PC-9 (cell line): ENCODE results near the gene ARGLU1. TPM values are rescaled to one million over a fixed set of nuclear protein-coding genes. Genes with fewer than 3 reads are reported as not detected.

Source experiments
- BruUV-seq: library from RNA; stranded (reverse); fragments of 400-500 nt; replicated peaks from 2 replicates; lab custom pipeline; 2021; lab: Mats Ljungman, UMichigan
- CTCF ChIA-PET: fragments of 300-600 bp; sonication (Branson Sonifier 250); formaldehyde crosslinking; loops from one replicate; lab custom pipeline; 2022; ENCODE audit warnings: antibody characterized with exemption; lab: Charles Lee
- POLR2A ChIA-PET: fragments of 300-600 bp; sonication (Branson Sonifier 250); formaldehyde crosslinking; loops from one replicate; lab custom pipeline; 2022; ENCODE audit warnings: antibody characterized with exemption; ENCODE audit not compliant: unreplicated experiment; lab: Charles Lee
- DNase-seq, 2 experiments: peaks; one replicate each; pipeline versions ENCODE4 v3.0.0 to v3.0.0-alpha.2; 2015 to 2022; ENCODE audit warnings: mixed read lengths in 1 of 2
- H2AFZ ChIP-seq: fragments of 200-600 bp; sonication (generic); 2 replicates; pipeline ENCODE4 v1.8.1; 2017; ENCODE audit warnings: antibody characterized with exemption
- H3F3A ChIP-seq: fragments of 200-600 bp; sonication (generic); 2 replicates; pipeline ENCODE4 v1.8.1; 2017; ENCODE audit warnings: antibody characterized with exemption, mild to moderate bottlenecking, low read depth; ENCODE audit not compliant: insufficient read depth
- H3K27ac ChIP-seq: fragments of 200-600 bp; sonication (generic); 2 replicates; pipeline ENCODE4 v1.6.1; 2016; ENCODE audit warnings: mixed run types
- H3K27me3 ChIP-seq: fragments of 200-600 bp; sonication (generic); 2 replicates; pipeline ENCODE4 v1.6.1; 2016; ENCODE audit warnings: low read depth, mixed run types; ENCODE audit not compliant: insufficient read depth
- H3K36me3 ChIP-seq: fragments of 200-600 bp; sonication (generic); 2 replicates; pipeline ENCODE4 v1.6.1; 2016; ENCODE audit warnings: low read depth, mixed run types
- H3K4me1 ChIP-seq: fragments of 200-600 bp; sonication (generic); replicated peaks from 2 replicates; pipeline ENCODE4 v1.6.1; 2016; ENCODE audit warnings: mixed run types; ENCODE audit not compliant: insufficient read depth
- H3K4me2 ChIP-seq: fragments of 200-600 bp; sonication (generic); 2 replicates; pipeline ENCODE4 v1.6.1; 2017; ENCODE audit warnings: mixed run types
- H3K4me3 ChIP-seq: fragments of 200-600 bp; sonication (generic); 2 replicates; pipeline ENCODE4 v1.6.1; 2016; ENCODE audit warnings: mixed run types
- H3K79me2 ChIP-seq: fragments of 200-600 bp; sonication (generic); 2 replicates; pipeline ENCODE4 v1.6.1; 2017; ENCODE audit warnings: low read depth, mixed run types
- H3K9me2 ChIP-seq: fragments of 200-600 bp; sonication (generic); 2 replicates; pipeline ENCODE4 v1.8.1; 2017; ENCODE audit warnings: mild to moderate bottlenecking; ENCODE audit not compliant: insufficient read depth
- H3K9me3 ChIP-seq: fragments of 200-600 bp; sonication (generic); 2 replicates; pipeline ENCODE4 v1.8.1; 2016; ENCODE audit warnings: low read depth; ENCODE audit not compliant: insufficient read depth
- H4K20me1 ChIP-seq: fragments of 200-600 bp; sonication (generic); 2 replicates; pipeline ENCODE4 v1.8.1; 2017; ENCODE audit not compliant: insufficient read depth
- EZH2 ChIP-seq: fragments of 200-600 bp; sonication (generic); IDR thresholded peaks from 2 replicates; pipeline ENCODE4 v1.8.0; 2017; ENCODE audit warnings: antibody characterized with exemption, low read depth
- intact Hi-C: fragments of 100-400 bp; cut with micrococcal nuclease; formaldehyde crosslinking; loops from one replicate; pipeline ENCODE4 v1.10.0; 2022; ENCODE audit not compliant: unreplicated experiment
- total RNA-seq: library from RNA; stranded (reverse); gene quantifications from 2 replicates; pipeline ENCODE4 v1.2.3, GENCODE V29; 2021
- TF ChIP-seq, protein P1 (sequence below): fragments of 200-600 bp; sonication (generic); conservative IDR thresholded peaks from 2 replicates; pipeline ENCODE4 v1.6.1; 2017; ENCODE audit warnings: mixed run types, antibody characterized with exemption, mild to moderate bottlenecking, moderate library complexity

Gene ARGLU1
- total RNA-seq, 1 experiment from 2014 or later = 89.2 TPM

DNA sequence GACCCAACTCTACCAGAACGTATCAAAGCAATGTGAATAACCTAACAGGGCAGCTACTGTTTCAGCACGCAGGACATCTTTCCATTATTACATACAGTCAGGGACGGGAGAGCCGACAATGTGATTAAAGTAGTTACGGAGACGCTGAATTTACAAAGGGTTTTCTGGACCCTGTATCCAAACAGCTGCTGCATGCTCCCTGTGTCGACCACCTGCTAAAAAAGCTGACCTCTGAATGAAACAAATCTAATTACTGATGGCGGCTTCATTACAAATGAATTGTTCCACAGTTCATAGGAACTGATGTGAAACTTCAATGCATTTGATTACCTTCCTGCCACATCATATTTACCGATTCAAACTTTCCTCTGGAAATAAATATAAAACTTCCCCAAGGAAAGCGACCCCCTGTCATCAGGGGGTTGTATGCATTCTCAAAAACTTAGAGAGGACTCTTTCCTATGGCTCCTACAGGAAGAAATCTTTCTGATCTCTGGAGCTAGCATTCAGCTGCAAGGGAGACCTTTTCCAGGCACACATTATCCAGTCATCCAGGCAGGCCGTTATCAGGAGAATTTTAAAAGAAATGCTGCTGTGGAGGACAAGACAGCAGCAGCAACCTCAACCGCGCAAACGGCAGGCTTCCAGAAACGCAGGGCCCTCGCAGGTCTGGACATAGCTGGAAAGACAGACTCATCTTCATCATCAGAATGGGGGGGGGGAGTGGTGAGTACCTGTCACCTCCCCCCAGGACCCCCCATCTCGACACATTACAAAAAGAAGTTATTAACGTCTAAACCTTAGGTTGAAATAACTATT is 35.6 kb downstream of the ARGLU1 start:
- CTCF ChIA-PET = interaction anchor here (0.6 to 0.7 kb wide), 5 partner anchors 203 to 428 kb away, joined by 3 to 11 read pairs (median 6); no protein-coding TSS in a partner anchor

DNA sequence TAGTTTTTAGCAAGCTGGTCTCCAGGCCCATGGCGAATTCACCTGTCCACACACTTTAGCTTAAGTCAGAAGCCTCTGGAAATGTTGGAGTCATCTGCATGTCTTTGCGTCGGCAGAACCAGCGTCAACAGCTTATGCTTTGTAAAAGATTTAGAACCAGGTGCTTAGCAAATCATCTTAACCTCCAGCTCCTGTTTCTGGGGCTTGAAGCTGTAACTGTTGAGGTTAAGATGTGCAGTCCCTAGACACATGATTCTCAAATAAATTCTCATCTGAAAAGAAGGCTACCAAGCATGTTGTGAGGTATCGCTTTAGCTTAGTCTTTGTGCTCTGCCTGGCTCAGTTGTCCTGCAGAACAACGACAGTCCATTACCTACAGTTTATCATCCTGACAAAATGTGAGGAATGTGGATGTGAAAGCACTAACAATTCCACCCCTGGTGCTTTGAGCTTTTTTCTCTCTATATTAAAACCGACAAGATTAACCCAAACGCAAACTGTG is 36.9 kb downstream of the ARGLU1 start:
- BruUV-seq = TSS peak; percentile 97

More for the DNA sequence above, 35.6 kb downstream of the ARGLU1 start:
- Histone ChIP-seq H3K9me3 (no peaks in the 10 kb centered on the region), H3K79me2 (peaks cover 74% of the 10 kb centered on the region), H3K4me3 (peak overlapping the region; percentile 72), H3K27me3 (no peaks in the 10 kb centered on the region), H3K36me3 (peaks cover 20% of the 10 kb centered on the region; the same call in 1 of the 2 replicates), H3K9me2 (no peaks in the 10 kb centered on the region), H2AFZ (peak overlapping the region; percentile 56), H4K20me1 (no peaks in the 10 kb centered on the region; the same call in 1 of the 2 replicates), H3K4me2 (peak overlapping the region; percentile 96), H3F3A (peaks cover 23% of the 10 kb centered on the region; the same call in 1 of the 2 replicates), H3K4me1 (peaks cover 40% of the 10 kb centered on the region), H3K27ac (peak overlapping the region; percentile 83)
- no peak for TF ChIP-seq EZH2
- TF ChIP-seq, protein P1, sequence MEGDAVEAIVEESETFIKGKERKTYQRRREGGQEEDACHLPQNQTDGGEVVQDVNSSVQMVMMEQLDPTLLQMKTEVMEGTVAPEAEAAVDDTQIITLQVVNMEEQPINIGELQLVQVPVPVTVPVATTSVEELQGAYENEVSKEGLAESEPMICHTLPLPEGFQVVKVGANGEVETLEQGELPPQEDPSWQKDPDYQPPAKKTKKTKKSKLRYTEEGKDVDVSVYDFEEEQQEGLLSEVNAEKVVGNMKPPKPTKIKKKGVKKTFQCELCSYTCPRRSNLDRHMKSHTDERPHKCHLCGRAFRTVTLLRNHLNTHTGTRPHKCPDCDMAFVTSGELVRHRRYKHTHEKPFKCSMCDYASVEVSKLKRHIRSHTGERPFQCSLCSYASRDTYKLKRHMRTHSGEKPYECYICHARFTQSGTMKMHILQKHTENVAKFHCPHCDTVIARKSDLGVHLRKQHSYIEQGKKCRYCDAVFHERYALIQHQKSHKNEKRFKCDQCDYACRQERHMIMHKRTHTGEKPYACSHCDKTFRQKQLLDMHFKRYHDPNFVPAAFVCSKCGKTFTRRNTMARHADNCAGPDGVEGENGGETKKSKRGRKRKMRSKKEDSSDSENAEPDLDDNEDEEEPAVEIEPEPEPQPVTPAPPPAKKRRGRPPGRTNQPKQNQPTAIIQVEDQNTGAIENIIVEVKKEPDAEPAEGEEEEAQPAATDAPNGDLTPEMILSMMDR = no peak
- intact Hi-C loops = loop anchor here (1.0 to 10.0 kb wide), 8 partner anchors 242 to 1760 kb away; no protein-coding TSS in a partner anchor
- peak in 1 of 2 experiments; percentile 25 for DNase-seq
- POLR2A ChIA-PET = interaction anchor here (0.5 to 1.0 kb wide), 4 partner anchors 25 to 1317 kb away, joined by 3 read pairs; no protein-coding TSS in a partner anchor
- BruUV-seq = no TSS peak

More for the DNA sequence above, 36.9 kb downstream of the ARGLU1 start:
- Histone ChIP-seq H3K36me3 (peaks cover 21% of the 10 kb centered on the region; the same call in 1 of the 2 replicates), H2AFZ (0 out of 2 replicates have a peak overlapping the region, but pooled peaks have one; percentile 10), H3K27ac (peak overlapping the region; percentile 83), H3K9me3 (no peaks in the 10 kb centered on the region), H3K27me3 (no peaks in the 10 kb centered on the region), H3F3A (peaks cover 16% of the 10 kb centered on the region; the same call in 1 of the 2 replicates), H4K20me1 (no peaks in the 10 kb centered on the region; the same call in 1 of the 2 replicates), H3K4me3 (peak overlapping the region; percentile 72), H3K4me2 (peak overlapping the region; percentile 96), H3K4me1 (peaks cover 46% of the 10 kb centered on the region), H3K9me2 (no peaks in the 10 kb centered on the region), H3K79me2 (peaks cover 86% of the 10 kb centered on the region)
- intact Hi-C loops = loop anchor here (1.0 to 10.0 kb wide), 11 partner anchors 58 to 1759 kb away; no protein-coding TSS in a partner anchor
- TF ChIP-seq EZH2 = no peak
- TF ChIP-seq, protein P1 = no peak
- ChIA-PET POLR2A (interaction anchor here (0.6 to 0.8 kb wide), 2 partner anchors 375 to 632 kb away, joined by 3 to 6 read pairs; no protein-coding TSS in a partner anchor), CTCF (no interaction called here)
- DNase-seq = no peak
